A673 (cell line): Measurements from ENCODE around the gene RASAL2. TPM values are rescaled to one million over a fixed set of nuclear protein-coding genes. Genes with fewer than 3 reads are reported as not detected.

ENCODE experiments used
- BruUV-seq: library from RNA; stranded (reverse); fragments of 400-500 nt; replicated peaks from 2 replicates; lab custom pipeline; 2021; lab: Mats Ljungman, UMichigan
- CTCF ChIA-PET: fragments of 300-600 bp; sonication (Branson Sonifier 250); formaldehyde crosslinking; loops from one replicate; lab custom pipeline; 2022; ENCODE audit warnings: antibody characterized with exemption; lab: Charles Lee
- POLR2A ChIA-PET: fragments of 300-600 bp; sonication (Branson Sonifier 250); formaldehyde crosslinking; loops from one replicate; lab custom pipeline; 2022; ENCODE audit warnings: antibody characterized with exemption; ENCODE audit not compliant: low non-redundant PET; lab: Charles Lee
- DNase-seq: peaks from one replicate; pipeline ENCODE4 v3.0.0-alpha.2; 2015; ENCODE audit warnings: low spot score
- H3K27ac ChIP-seq: fragments of 200-600 bp; sonication (generic); 2 replicates; pipeline ENCODE4 v1.5.1; 2016; ENCODE audit warnings: mixed run types, low read depth, mild to moderate bottlenecking, mixed read lengths, antibody characterized with exemption, low read length; ENCODE audit not compliant: poor library complexity, severe bottlenecking
- H3K27me3 ChIP-seq: fragments of 200-600 bp; sonication (generic); replicated peaks from 2 replicates; pipeline ENCODE4 v1.6.1; 2017; ENCODE audit warnings: mixed run types, low read depth, mild to moderate bottlenecking, mixed read lengths, antibody characterized with exemption, low read length; ENCODE audit not compliant: insufficient read depth, poor library complexity
- H3K36me3 ChIP-seq: fragments of 200-600 bp; sonication (generic); 2 replicates; pipeline ENCODE4 v1.6.1; 2016; ENCODE audit warnings: mixed run types, mild to moderate bottlenecking, mixed read lengths, antibody characterized with exemption, low read length; ENCODE audit not compliant: insufficient read depth, poor library complexity, severe bottlenecking
- H3K4me1 ChIP-seq: fragments of 200-600 bp; sonication (generic); 2 replicates; pipeline ENCODE4 v1.6.1; 2017; ENCODE audit warnings: mixed run types, mild to moderate bottlenecking, mixed read lengths, antibody characterized with exemption, low read length; ENCODE audit not compliant: insufficient read depth, poor library complexity, severe bottlenecking
- H3K4me3 ChIP-seq: fragments of 200-600 bp; sonication (generic); 2 replicates; pipeline ENCODE4 v1.5.1; 2016; ENCODE audit warnings: low read depth, mixed run types, mild to moderate bottlenecking, mixed read lengths, low read length; ENCODE audit not compliant: poor library complexity, severe bottlenecking
- H3K9me3 ChIP-seq: fragments of 200-600 bp; sonication (generic); 2 replicates; pipeline ENCODE4 v1.6.1; 2016; ENCODE audit warnings: mixed run types, low read depth, mild to moderate bottlenecking, mixed read lengths, antibody characterized with exemption, low read length; ENCODE audit not compliant: poor library complexity, severe bottlenecking
- EZH2 ChIP-seq: fragments of 200-600 bp; sonication (generic); IDR thresholded peaks from 2 replicates; pipeline ENCODE4 v1.6.1; 2017; ENCODE audit warnings: borderline replicate concordance, low read depth, mild to moderate bottlenecking, mixed read lengths, antibody characterized with exemption, low read length; ENCODE audit not compliant: poor library complexity, severe bottlenecking
- intact Hi-C: fragments of 100-400 bp; cut with micrococcal nuclease; formaldehyde crosslinking; loops from one replicate; pipeline ENCODE4 v1.10.0; 2022; ENCODE audit not compliant: unreplicated experiment
- total RNA-seq: library from RNA; stranded (reverse); gene quantifications from 2 replicates; pipeline ENCODE4 v1.2.3, GENCODE V29; 2021
- TF ChIP-seq, protein P1 (sequence below): fragments of 300-800, 200-600 bp; sonication (generic); conservative IDR thresholded peaks from 2 replicates; pipeline ENCODE4 v1.5.1; 2017; ENCODE audit warnings: low read depth, mild to moderate bottlenecking, antibody characterized with exemption, low read length, moderate library complexity, mixed read lengths

Gene RASAL2
- total RNA-seq, 1 experiment from 2014 or later: 8.3 TPM

DNA sequence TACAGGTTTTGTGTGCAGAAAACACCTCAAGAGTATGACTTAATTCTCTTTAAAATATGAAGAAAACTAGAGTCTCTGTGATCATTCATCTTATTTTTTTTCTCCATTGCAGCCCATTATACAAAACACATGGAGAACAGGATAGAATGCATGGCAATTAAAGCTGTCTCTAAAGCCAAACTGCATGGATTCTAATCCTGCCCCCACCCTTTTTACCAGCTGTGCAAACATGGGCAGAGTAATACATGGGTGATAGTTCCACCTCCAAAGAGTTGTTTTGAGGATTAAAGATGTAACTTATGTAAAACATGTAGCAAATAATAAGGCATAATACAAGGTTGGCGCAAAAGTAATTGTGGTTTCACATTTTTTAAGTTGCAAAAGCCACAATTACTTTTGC lies 288.5 kb downstream of the RASAL2 start:
- H3K9me3 ChIP-seq: no peaks in the 10 kb centered on the region

DNA sequence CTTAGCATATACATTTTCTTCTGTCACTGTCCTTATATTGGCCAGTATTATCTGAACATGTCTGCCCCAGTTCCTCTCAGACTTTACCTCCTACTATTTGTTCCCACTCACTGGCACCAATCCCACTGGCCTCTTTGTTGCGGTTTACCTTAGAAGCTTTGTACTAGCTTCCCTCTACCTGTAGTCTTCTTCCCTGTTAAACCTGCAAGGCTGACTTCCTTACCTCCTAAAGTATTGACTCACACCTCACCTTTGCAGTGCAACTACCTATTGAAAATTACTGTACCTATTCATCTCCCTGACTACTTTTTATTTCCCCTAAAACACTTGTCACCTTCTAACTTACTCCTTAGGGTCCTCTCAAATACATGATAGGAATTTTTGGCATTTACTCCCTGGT lies 291.8 kb downstream of the RASAL2 start:
- no peaks in the 10 kb centered on the region for H3K36me3 ChIP-seq
- H3K27me3 ChIP-seq: no peaks in the 10 kb centered on the region
- no peak overlapping the region for H3K27ac ChIP-seq
- H3K4me1 ChIP-seq: no peaks in the 10 kb centered on the region
- DNase-seq: no peak
- H3K4me3 ChIP-seq: no peak overlapping the region
- BruUV-seq: no TSS peak
- ChIA-PET POLR2A (no interaction called here), CTCF (no interaction called here)
- no peaks in the 10 kb centered on the region for H3K9me3 ChIP-seq
- TF ChIP-seq EZH2: no peak
- TF ChIP-seq, protein P1, sequence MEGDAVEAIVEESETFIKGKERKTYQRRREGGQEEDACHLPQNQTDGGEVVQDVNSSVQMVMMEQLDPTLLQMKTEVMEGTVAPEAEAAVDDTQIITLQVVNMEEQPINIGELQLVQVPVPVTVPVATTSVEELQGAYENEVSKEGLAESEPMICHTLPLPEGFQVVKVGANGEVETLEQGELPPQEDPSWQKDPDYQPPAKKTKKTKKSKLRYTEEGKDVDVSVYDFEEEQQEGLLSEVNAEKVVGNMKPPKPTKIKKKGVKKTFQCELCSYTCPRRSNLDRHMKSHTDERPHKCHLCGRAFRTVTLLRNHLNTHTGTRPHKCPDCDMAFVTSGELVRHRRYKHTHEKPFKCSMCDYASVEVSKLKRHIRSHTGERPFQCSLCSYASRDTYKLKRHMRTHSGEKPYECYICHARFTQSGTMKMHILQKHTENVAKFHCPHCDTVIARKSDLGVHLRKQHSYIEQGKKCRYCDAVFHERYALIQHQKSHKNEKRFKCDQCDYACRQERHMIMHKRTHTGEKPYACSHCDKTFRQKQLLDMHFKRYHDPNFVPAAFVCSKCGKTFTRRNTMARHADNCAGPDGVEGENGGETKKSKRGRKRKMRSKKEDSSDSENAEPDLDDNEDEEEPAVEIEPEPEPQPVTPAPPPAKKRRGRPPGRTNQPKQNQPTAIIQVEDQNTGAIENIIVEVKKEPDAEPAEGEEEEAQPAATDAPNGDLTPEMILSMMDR: no peak
- intact Hi-C loops: no loop called here

More for the DNA sequence above, 288.5 kb downstream of the RASAL2 start:
- H3K4me3 ChIP-seq: no peak overlapping the region
- no TSS peak for BruUV-seq
- DNase-seq: no peak
- TF ChIP-seq, protein P1: no peak
- no peak for TF ChIP-seq EZH2
- H3K4me1 ChIP-seq: no peaks in the 10 kb centered on the region
- POLR2A ChIA-PET: no interaction called here
- no peaks in the 10 kb centered on the region for H3K27me3 ChIP-seq
- intact Hi-C loops: no loop called here
- CTCF ChIA-PET: no interaction called here
- no peak overlapping the region for H3K27ac ChIP-seq
- H3K36me3 ChIP-seq: no peaks in the 10 kb centered on the region

DNA sequence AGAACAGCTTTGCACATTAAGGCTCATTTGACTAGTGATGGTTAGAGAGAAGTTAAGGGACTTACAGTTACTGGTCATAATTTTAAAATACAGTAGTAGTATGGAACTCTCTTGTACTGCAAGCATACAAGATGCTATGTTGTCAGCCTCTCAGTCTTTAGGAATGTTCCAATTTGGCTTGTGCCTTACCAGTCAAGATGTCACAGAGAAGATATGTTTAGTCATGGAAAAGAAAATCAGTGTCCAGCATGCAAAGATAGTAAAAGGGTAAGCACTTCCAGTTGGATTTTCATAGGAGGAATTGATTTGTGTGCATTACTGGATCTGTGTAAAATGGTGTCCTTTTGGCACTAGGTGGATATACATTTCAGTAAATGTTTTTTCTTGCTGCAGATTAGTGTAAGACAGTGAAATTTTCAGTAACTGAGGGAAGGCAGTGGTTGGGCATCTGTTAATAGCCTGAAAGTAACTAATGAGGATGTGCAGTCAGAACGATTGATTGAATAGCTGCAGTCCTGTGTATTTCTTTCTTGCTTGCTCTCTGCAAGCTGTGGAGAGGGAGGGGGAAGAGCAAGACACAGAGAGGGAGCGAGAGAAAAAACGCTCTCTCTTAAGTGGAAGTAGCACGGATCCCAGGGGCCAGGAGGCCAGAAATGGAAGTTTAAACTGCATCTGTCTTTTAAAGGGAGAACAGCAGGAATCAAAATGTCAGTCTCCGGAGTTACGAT lies 294.7 kb downstream of the RASAL2 start:
- Histone ChIP-seq H3K27ac (no peak overlapping the region), H3K27me3 (no peaks in the 10 kb centered on the region), H3K9me3 (no peaks in the 10 kb centered on the region), H3K4me1 (no peaks in the 10 kb centered on the region), H3K36me3 (no peaks in the 10 kb centered on the region), H3K4me3 (no peak overlapping the region)
- no TSS peak for BruUV-seq
- TF ChIP-seq, protein P1: no peak
- TF ChIP-seq EZH2: no peak
- POLR2A ChIA-PET: no interaction called here
- DNase-seq: no peak
- intact Hi-C loops: no loop called here
- CTCF ChIA-PET: no interaction called here
